Fibroblast of lung (primary cell): Measurements from ENCODE around the gene LARP7. TPM values are rescaled to one million over a fixed set of nuclear protein-coding genes. Genes with fewer than 3 reads are reported as not detected.

Experiments
- DNase-seq, 2 donors: peaks; one replicate each; pipeline versions ENCODE4 v3.0.0 to v3.0.0-alpha.2; 2010; ENCODE audit warnings: low read depth in 2 of 2
- H2AFZ ChIP-seq: 2 replicates; pipeline ENCODE4 v1.5.1; 2012; ENCODE audit warnings: low read length, control low read depth, inconsistent platforms
- H3K27ac ChIP-seq: 2 replicates; pipeline ENCODE4 v1.5.1; 2011; ENCODE audit warnings: low read length, control low read depth; ENCODE audit not compliant: insufficient read depth
- H3K27me3 ChIP-seq: 2 replicates; pipeline ENCODE4 v1.5.1; 2011; ENCODE audit warnings: mild to moderate bottlenecking, low read length; ENCODE audit not compliant: control insufficient read depth, insufficient read depth
- H3K36me3 ChIP-seq: 2 replicates; pipeline ENCODE4 v1.5.1; 2011; ENCODE audit warnings: low read length; ENCODE audit not compliant: control insufficient read depth, insufficient read depth
- H3K4me1 ChIP-seq: 2 replicates; pipeline ENCODE4 v1.5.1; 2011; ENCODE audit warnings: low read length; ENCODE audit not compliant: control insufficient read depth, insufficient read depth; ENCODE audit errors: extremely low read depth
- H3K4me2 ChIP-seq: 2 replicates; pipeline ENCODE4 v1.5.1; 2011; ENCODE audit warnings: low read length, control low read depth; ENCODE audit not compliant: insufficient read depth; ENCODE audit errors: extremely low read depth
- H3K4me3 ChIP-seq, 4 experiments: fragments of 200-600 bp in 1 of 4; sonication (generic) in 1 of 4; replicated peaks in 1 of 4; 2 replicates each; pipeline ENCODE4 v1.5.1; 2011 to 2016; ENCODE audit warnings: low read length in 4 of 4, low read depth in 3 of 4, mild to moderate bottlenecking in 3 of 4, control low read depth in 2 of 4, inconsistent platforms in 1 of 4, mixed read lengths in 1 of 4; ENCODE audit not compliant: insufficient read depth in 1 of 4; ENCODE audit errors: control extremely low read depth in 1 of 4
- H3K79me2 ChIP-seq: 2 replicates; pipeline ENCODE4 v1.5.1; 2012; ENCODE audit warnings: mild to moderate bottlenecking, low read length, inconsistent platforms; ENCODE audit not compliant: control insufficient read depth, insufficient read depth
- H3K9ac ChIP-seq: 2 replicates; pipeline ENCODE4 v1.5.1; 2011; ENCODE audit warnings: mild to moderate bottlenecking, low read length, control low read depth; ENCODE audit not compliant: insufficient read depth
- H3K9me3 ChIP-seq: 2 replicates; pipeline ENCODE4 v1.5.1; 2012; ENCODE audit warnings: low read depth, low read length; ENCODE audit not compliant: control insufficient read depth, insufficient read depth
- H4K20me1 ChIP-seq: 2 replicates; pipeline ENCODE4 v1.5.1; 2011; ENCODE audit warnings: low read length; ENCODE audit not compliant: control insufficient read depth, insufficient read depth; ENCODE audit errors: extremely low read depth
- EZH2 ChIP-seq: IDR thresholded peaks from 2 replicates; pipeline ENCODE4 v1.5.1; 2012; ENCODE audit warnings: low read length, control low read depth, mild to moderate bottlenecking; ENCODE audit errors: missing control alignments
- polyA plus RNA-seq, 2 donors: library from polyadenylated mRNA; depleted of rRNA in 1 of 2; stranded (reverse) in 1 of 2; unstranded in 1 of 2; fragments of >200 nt; gene quantifications; 2 replicates each; pipeline ENCODE4 v1.2.1, GENCODE V29; 2011 to 2012; ENCODE audit warnings: missing spikeins in 1 of 2
- total RNA-seq: library from RNA; depleted of rRNA; stranded (reverse); fragments of >200 nt; gene quantifications from 2 replicates; pipeline ENCODE4 v1.2.1, GENCODE V29; 2014
- TF ChIP-seq, protein P1 (sequence below), 2 donors: IDR thresholded peaks in 1 of 2; conservative IDR thresholded peaks in 1 of 2; 1 replicate in 1 of 2; 2 replicates in 1 of 2; pipeline ENCODE4 v1.5.1; 2011 to 2012; ENCODE audit warnings: low read length in 2 of 2, control low read depth in 1 of 2, inconsistent platforms in 1 of 2, low read depth in 1 of 2, mild to moderate bottlenecking in 1 of 2

The LARP7 gene
- total and polyA plus RNA-seq, 2 donors (not counting 1 experiment from before 2014, with no cell fraction given) = 37.8 to 39.1 TPM

DNA sequence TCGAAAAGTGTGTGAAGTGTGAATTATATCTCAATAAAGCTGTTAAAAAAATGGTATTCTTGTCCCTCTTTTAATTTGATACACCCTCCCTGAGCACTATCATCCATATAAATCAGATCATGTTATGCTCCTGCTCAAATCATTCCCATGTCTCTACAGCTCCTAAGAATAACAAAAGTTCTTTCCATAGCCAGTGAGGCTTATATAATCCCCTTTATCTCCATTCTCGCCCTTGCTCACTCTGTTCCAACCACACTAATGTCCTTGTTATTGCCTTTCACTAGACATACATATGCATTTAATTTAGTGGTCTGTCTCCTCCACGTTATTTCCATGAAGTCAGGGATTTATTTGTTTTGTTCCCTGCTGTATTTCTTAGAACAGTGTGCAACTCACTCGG, 10.7 kb upstream of the LARP7 start:
- no peak for TF ChIP-seq EZH2
- TF ChIP-seq, protein P1, sequence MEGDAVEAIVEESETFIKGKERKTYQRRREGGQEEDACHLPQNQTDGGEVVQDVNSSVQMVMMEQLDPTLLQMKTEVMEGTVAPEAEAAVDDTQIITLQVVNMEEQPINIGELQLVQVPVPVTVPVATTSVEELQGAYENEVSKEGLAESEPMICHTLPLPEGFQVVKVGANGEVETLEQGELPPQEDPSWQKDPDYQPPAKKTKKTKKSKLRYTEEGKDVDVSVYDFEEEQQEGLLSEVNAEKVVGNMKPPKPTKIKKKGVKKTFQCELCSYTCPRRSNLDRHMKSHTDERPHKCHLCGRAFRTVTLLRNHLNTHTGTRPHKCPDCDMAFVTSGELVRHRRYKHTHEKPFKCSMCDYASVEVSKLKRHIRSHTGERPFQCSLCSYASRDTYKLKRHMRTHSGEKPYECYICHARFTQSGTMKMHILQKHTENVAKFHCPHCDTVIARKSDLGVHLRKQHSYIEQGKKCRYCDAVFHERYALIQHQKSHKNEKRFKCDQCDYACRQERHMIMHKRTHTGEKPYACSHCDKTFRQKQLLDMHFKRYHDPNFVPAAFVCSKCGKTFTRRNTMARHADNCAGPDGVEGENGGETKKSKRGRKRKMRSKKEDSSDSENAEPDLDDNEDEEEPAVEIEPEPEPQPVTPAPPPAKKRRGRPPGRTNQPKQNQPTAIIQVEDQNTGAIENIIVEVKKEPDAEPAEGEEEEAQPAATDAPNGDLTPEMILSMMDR (conservative IDR thresholded peaks at IDR 0.05 in 1 of 2, IDR thresholded peaks at IDR 0.05 in 1 of 2; ENCODE audit: low read depth in 1 of 2, low read length in 2 of 2) = no peak
- DNase-seq = no peak
- no peak overlapping the region for H2AFZ ChIP-seq

DNA sequence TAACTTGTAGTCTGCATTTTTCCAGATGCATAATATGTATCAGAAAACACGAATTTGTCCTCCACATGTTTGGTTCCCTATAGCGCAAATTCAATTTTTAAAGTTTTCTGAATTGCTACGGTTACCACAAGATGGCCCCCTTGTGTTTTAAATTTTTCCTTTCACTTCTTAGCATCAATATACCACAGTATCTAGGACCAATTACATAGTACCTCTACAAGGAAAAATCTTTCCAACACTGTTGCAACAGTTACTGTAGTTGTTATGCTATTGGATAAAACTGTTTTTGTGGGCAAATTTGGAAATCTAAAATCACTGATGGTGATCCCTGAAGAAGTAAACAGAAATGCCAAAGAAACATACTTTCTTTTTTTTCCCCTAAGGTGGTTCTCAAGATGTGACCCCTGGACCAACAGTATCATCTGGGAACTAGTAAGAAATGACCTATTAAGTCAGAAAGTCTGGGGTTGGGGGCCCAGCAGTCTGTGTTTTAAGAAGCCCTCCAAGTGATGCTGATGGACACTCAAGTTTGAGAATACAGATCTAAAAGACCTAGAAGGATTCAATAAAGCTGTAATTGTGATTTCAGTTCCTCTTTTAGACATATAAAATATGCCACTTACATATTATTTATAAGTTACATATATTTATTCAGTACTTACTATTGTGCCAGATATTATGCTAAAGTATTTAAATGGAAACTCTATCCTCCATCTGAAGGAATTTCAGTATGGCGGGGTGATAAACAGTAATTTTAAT, 3.3 kb upstream of the LARP7 start:
- Histone ChIP-seq H3K9ac (no peak overlapping the region), H3K79me2 (peaks cover 22% of the 10 kb centered on the region), H3K4me2 (peak overlapping the region; percentile 62), H2AFZ (peak overlapping the region; percentile 76), H3K9me3 (no peaks in the 10 kb centered on the region), H3K4me1 (peaks cover 2% of the 10 kb centered on the region), H4K20me1 (no peaks in the 10 kb centered on the region), H3K27ac (no peak overlapping the region), H3K27me3 (no peaks in the 10 kb centered on the region), H3K4me3 (peak overlapping the region in 1 of 4 experiments; percentile 30), H3K36me3 (no peaks in the 10 kb centered on the region)
- TF ChIP-seq, protein P1 (conservative IDR thresholded peaks at IDR 0.05 in 1 of 2, IDR thresholded peaks at IDR 0.05 in 1 of 2; ENCODE audit: low read depth in 1 of 2, low read length in 2 of 2) = peak; percentile 28 to 54
- no peak for TF ChIP-seq EZH2
- DNase-seq = peak; percentile 23 to 71

More for the DNA sequence above, 10.7 kb upstream of the LARP7 start:
- no peaks in the 10 kb centered on the region for H3K4me1 ChIP-seq
- no peak overlapping the region for H3K9ac ChIP-seq
- H3K27ac ChIP-seq = no peak overlapping the region
- no peaks in the 10 kb centered on the region for H4K20me1 ChIP-seq
- H3K4me3 ChIP-seq = no peak overlapping the region
- H3K27me3 ChIP-seq = no peaks in the 10 kb centered on the region
- no peaks in the 10 kb centered on the region for H3K36me3 ChIP-seq
- H3K4me2 ChIP-seq = no peak overlapping the region
- H3K79me2 ChIP-seq = no peaks in the 10 kb centered on the region
- H3K9me3 ChIP-seq = no peaks in the 10 kb centered on the region

DNA sequence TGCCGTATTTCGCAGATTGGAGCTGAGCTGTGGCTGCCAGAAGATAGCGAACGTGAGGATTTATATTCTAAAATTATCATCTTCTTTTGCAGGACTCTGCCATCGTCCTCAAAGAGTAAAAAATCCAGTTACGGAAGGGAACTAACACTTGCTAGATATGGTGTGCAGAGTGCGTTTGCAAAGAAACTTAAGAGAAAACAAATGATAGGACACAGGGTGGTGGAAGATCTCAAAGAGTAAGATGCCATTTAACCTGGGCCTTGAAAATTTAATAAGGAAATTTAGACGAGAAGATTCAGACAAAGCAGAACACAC, 566 bp downstream of the LARP7 start:
- H3K9ac ChIP-seq = peak overlapping the region; percentile 63
- peak overlapping the region; percentile 62 to 92 (median 81) for H3K4me3 ChIP-seq
- no peaks in the 10 kb centered on the region for H3K27me3 ChIP-seq
- H3K4me2 ChIP-seq = peak overlapping the region; percentile 73
- peaks cover 2% of the 10 kb centered on the region for H3K4me1 ChIP-seq
- H2AFZ ChIP-seq = peak overlapping the region; percentile 47
- peaks cover 2% of the 10 kb centered on the region for H3K36me3 ChIP-seq
- H3K79me2 ChIP-seq = peaks cover 31% of the 10 kb centered on the region
- no peak for DNase-seq
- H3K27ac ChIP-seq = peak overlapping the region; percentile 98
- TF ChIP-seq, protein P1 (conservative IDR thresholded peaks at IDR 0.05 in 1 of 2, IDR thresholded peaks at IDR 0.05 in 1 of 2; ENCODE audit: low read depth in 1 of 2, low read length in 2 of 2) = no peak
- no peaks in the 10 kb centered on the region for H4K20me1 ChIP-seq
- H3K9me3 ChIP-seq = no peaks in the 10 kb centered on the region
